Lung (tissue), 12 donors: Measurements from ENCODE around the gene NONO. TPM values are rescaled to one million over a fixed set of nuclear protein-coding genes. Genes with fewer than 3 reads are reported as not detected.
"Not testable (repeated sequence)": the region's sequence is repeated elsewhere in the genome, so short reads cannot be mapped to it uniquely, and the experiment has no call there.

Source experiments
- ATAC-seq: fragments of 200-7000 bp; cut with Tn5 transposase; one replicate; pipeline ENCODE4 v1.9.1; 2020; ENCODE audit warnings: moderate number of reproducible peaks; ENCODE audit not compliant: insufficient read depth, low FRiP score
- DNase-seq, 3 donors: peaks; one replicate each; pipeline ENCODE4 v3.0.0-alpha.2; 2013 to 2017
- H3K27ac ChIP-seq, 2 donors: one replicate each; pipeline ENCODE4 v1.5.1; 2013; ENCODE audit warnings: mild to moderate bottlenecking in 2 of 2, moderate library complexity in 2 of 2, control low read depth in 1 of 2, inconsistent platforms in 1 of 2, low read depth in 1 of 2, low read length in 1 of 2
- H3K27me3 ChIP-seq, 3 donors: one replicate each; pipeline ENCODE4 v1.5.1; 2013; ENCODE audit warnings: low read length in 2 of 3; ENCODE audit not compliant: control insufficient read depth in 3 of 3, insufficient read depth in 3 of 3
- H3K36me3 ChIP-seq, 4 donors: one replicate each; pipeline ENCODE4 v1.5.1; 2013; ENCODE audit warnings: low read length in 4 of 4, mild to moderate bottlenecking in 1 of 4, moderate library complexity in 1 of 4; ENCODE audit not compliant: control insufficient read depth in 4 of 4, insufficient read depth in 4 of 4
- H3K4me1 ChIP-seq, 5 donors: one replicate each; pipeline ENCODE4 v1.5.1; 2013; ENCODE audit warnings: low read length in 5 of 5, mild to moderate bottlenecking in 2 of 5, moderate library complexity in 1 of 5; ENCODE audit not compliant: control insufficient read depth in 5 of 5, insufficient read depth in 5 of 5
- H3K4me3 ChIP-seq: one replicate; pipeline ENCODE4 v1.5.1; 2013; ENCODE audit warnings: mild to moderate bottlenecking, control low read depth, moderate library complexity
- H3K9ac ChIP-seq, 2 donors: one replicate each; pipeline ENCODE4 v1.5.1; 2013; ENCODE audit warnings: low read length in 2 of 2, control low read depth in 1 of 2; ENCODE audit not compliant: insufficient read depth in 1 of 2
- H3K9me3 ChIP-seq, 4 donors: one replicate each; pipeline ENCODE4 v1.5.1; 2013; ENCODE audit warnings: low read length in 3 of 4, mild to moderate bottlenecking in 1 of 4, moderate library complexity in 1 of 4; ENCODE audit not compliant: control insufficient read depth in 4 of 4, insufficient read depth in 3 of 4
- CTCF ChIP-seq: IDR thresholded peaks from 2 replicates; pipeline ENCODE4 v1.5.1; 2012; ENCODE audit warnings: mild to moderate bottlenecking; ENCODE audit errors: control extremely low read depth, extremely low read depth
- WGBS, 2 donors: extraction: QIAGEN DNeasy Blood & Tissue Kit; methylation state at CpG; one replicate each; pipeline ENCODE4 v1.1.7; 2013; 5-methylcytosine and 5-hydroxymethylcytosine counted together
- polyA plus RNA-seq, 2 donors: library from polyadenylated mRNA; stranded (reverse); fragments of 200-250 nt; gene quantifications; one replicate each; pipeline ENCODE4 v1.2.1, GENCODE V29; 2013
- total RNA-seq, 2 donors: library from RNA; depleted of rRNA in 1 of 2; stranded (reverse); fragments of >200 nt in 1 of 2; gene quantifications; one replicate each; pipeline ENCODE4 v1.2.1, GENCODE V29; 2014 to 2021
- donor health status: control.
- donor health status: control.
- donor health status: Bipolar disorder and iron deficiency.
- donor health status: healthy.
- donor health status: DM: yes; HTN: yes; CAD: no.

The NONO gene
- total and polyA plus RNA-seq, 4 donors: 93.5 to 336 (median 189) TPM

GRCh38 chrX:71292669-71293365 lies 9.4 kb downstream of the NONO start:
- H3K9ac ChIP-seq: no peak overlapping the region
- no peak for ATAC-seq
- no peak overlapping the region for H3K4me3 ChIP-seq
- DNase-seq: no peak
- H3K27me3 ChIP-seq: no peaks in the 10 kb centered on the region
- no peak for TF ChIP-seq CTCF
- 75 to 95% methylated on average over 7 of the region's 7 CpGs for WGBS, 2 donors
- H3K27ac ChIP-seq: no peak overlapping the region
- peaks cover 13 to 24% (median 19%) of the 10 kb centered on the region in 4 donors for H3K36me3 ChIP-seq
- peaks cover 0 to 2% (median 0%) of the 10 kb centered on the region in 5 donors for H3K4me1 ChIP-seq
- H3K9me3 ChIP-seq: peaks cover 0 to 2% (median 0%) of the 10 kb centered on the region in 4 donors

GRCh38 chrX:71296806-71297205 lies 13.4 kb downstream of the NONO start:
- H3K4me3 ChIP-seq: no peak overlapping the region
- no peaks in the 10 kb centered on the region for H3K27me3 ChIP-seq
- ATAC-seq (no peak), DNase-seq (no peak)
- no peak for TF ChIP-seq CTCF
- H3K36me3 ChIP-seq: peaks cover 10 to 29% (median 26%) of the 10 kb centered on the region in 4 donors
- WGBS, 2 donors: 88 to 98% methylated on average over 6 of the region's 6 CpGs
- H3K27ac ChIP-seq: no peak overlapping the region
- H3K9me3 ChIP-seq: peaks cover 0 to 2% (median 0%) of the 10 kb centered on the region in 4 donors
- H3K4me1 ChIP-seq: peaks cover 0 to 2% (median 0%) of the 10 kb centered on the region in 5 donors
- no peak overlapping the region for H3K9ac ChIP-seq

GRCh38 chrX:71298119-71298518 lies 14.7 kb downstream of the NONO start:
- Histone ChIP-seq H3K9ac (no peak overlapping the region), H3K9me3 (peaks cover 0 to 4% (median 0%) of the 10 kb centered on the region in 4 donors), H3K36me3 (peaks cover 10 to 24% (median 22%) of the 10 kb centered on the region in 4 donors), H3K27ac (no peak overlapping the region), H3K27me3 (no peaks in the 10 kb centered on the region), H3K4me1 (peaks cover 0 to 5% (median 0%) of the 10 kb centered on the region in 5 donors), H3K4me3 (no peak overlapping the region)
- WGBS, 2 donors: 51 to 69% methylated on average over 3 of the region's 3 CpGs
- DNase-seq (no peak), ATAC-seq (no peak)
- no peak for TF ChIP-seq CTCF

- not testable (repeated sequence) for DNase-seq, H3K9me3 ChIP-seq, H3K27ac ChIP-seq, H3K4me3 ChIP-seq, H3K27me3 ChIP-seq, H3K9ac ChIP-seq, H3K4me1 ChIP-seq, ATAC-seq
- WGBS, 2 donors: 91 to 95% methylated on average over 7 of the region's 7 CpGs
- peaks cover 3 to 19% (median 15%) of the 10 kb centered on the region in 4 donors for H3K36me3 ChIP-seq
Observed at GRCh38 chrX:71300064-71300463, 16.6 kb downstream of the NONO start.

GRCh38 chrX:71300495-71300894 lies 17.1 kb downstream of the NONO start:
- peaks cover 3 to 19% (median 17%) of the 10 kb centered on the region in 4 donors for H3K36me3 ChIP-seq
- not testable (repeated sequence) for H3K4me3 ChIP-seq, ATAC-seq, H3K27me3 ChIP-seq, H3K27ac ChIP-seq, H3K9me3 ChIP-seq, H3K9ac ChIP-seq, H3K4me1 ChIP-seq, DNase-seq
- 85 to 93% methylated on average over 7 of the region's 7 CpGs for WGBS, 2 donors
